A673 (cell line): ENCODE data around the gene XRCC1. TPM values are rescaled to one million over a fixed set of nuclear protein-coding genes. Genes with fewer than 3 reads are reported as not detected.
A peak's percentile ranks its signal among the peaks of the same experiment; 100 is the strongest.

ENCODE experiments used
- BruUV-seq: library from RNA; stranded (reverse); fragments of 400-500 nt; replicated peaks from 2 replicates; lab custom pipeline; 2021; lab: Mats Ljungman, UMichigan
- CTCF ChIA-PET: fragments of 300-600 bp; sonication (Branson Sonifier 250); formaldehyde crosslinking; loops from one replicate; lab custom pipeline; 2022; ENCODE audit warnings: antibody characterized with exemption; lab: Charles Lee
- POLR2A ChIA-PET: fragments of 300-600 bp; sonication (Branson Sonifier 250); formaldehyde crosslinking; loops from one replicate; lab custom pipeline; 2022; ENCODE audit warnings: antibody characterized with exemption; ENCODE audit not compliant: low non-redundant PET; lab: Charles Lee
- DNase-seq: peaks from one replicate; pipeline ENCODE4 v3.0.0-alpha.2; 2015; ENCODE audit warnings: low spot score
- H3K27ac ChIP-seq: fragments of 200-600 bp; sonication (generic); 2 replicates; pipeline ENCODE4 v1.5.1; 2016; ENCODE audit warnings: mixed run types, low read depth, mild to moderate bottlenecking, mixed read lengths, antibody characterized with exemption, low read length; ENCODE audit not compliant: poor library complexity, severe bottlenecking
- H3K27me3 ChIP-seq: fragments of 200-600 bp; sonication (generic); replicated peaks from 2 replicates; pipeline ENCODE4 v1.6.1; 2017; ENCODE audit warnings: mixed run types, low read depth, mild to moderate bottlenecking, mixed read lengths, antibody characterized with exemption, low read length; ENCODE audit not compliant: insufficient read depth, poor library complexity
- H3K36me3 ChIP-seq: fragments of 200-600 bp; sonication (generic); 2 replicates; pipeline ENCODE4 v1.6.1; 2016; ENCODE audit warnings: mixed run types, mild to moderate bottlenecking, mixed read lengths, antibody characterized with exemption, low read length; ENCODE audit not compliant: insufficient read depth, poor library complexity, severe bottlenecking
- H3K4me1 ChIP-seq: fragments of 200-600 bp; sonication (generic); 2 replicates; pipeline ENCODE4 v1.6.1; 2017; ENCODE audit warnings: mixed run types, mild to moderate bottlenecking, mixed read lengths, antibody characterized with exemption, low read length; ENCODE audit not compliant: insufficient read depth, poor library complexity, severe bottlenecking
- H3K4me3 ChIP-seq: fragments of 200-600 bp; sonication (generic); 2 replicates; pipeline ENCODE4 v1.5.1; 2016; ENCODE audit warnings: low read depth, mixed run types, mild to moderate bottlenecking, mixed read lengths, low read length; ENCODE audit not compliant: poor library complexity, severe bottlenecking
- H3K9me3 ChIP-seq: fragments of 200-600 bp; sonication (generic); 2 replicates; pipeline ENCODE4 v1.6.1; 2016; ENCODE audit warnings: mixed run types, low read depth, mild to moderate bottlenecking, mixed read lengths, antibody characterized with exemption, low read length; ENCODE audit not compliant: poor library complexity, severe bottlenecking
- CTCF ChIP-seq: fragments of 300-800, 200-600 bp; sonication (generic); conservative IDR thresholded peaks from 2 replicates; pipeline ENCODE4 v1.5.1; 2017; ENCODE audit warnings: low read depth, mild to moderate bottlenecking, antibody characterized with exemption, low read length, moderate library complexity, mixed read lengths
- EZH2 ChIP-seq: fragments of 200-600 bp; sonication (generic); IDR thresholded peaks from 2 replicates; pipeline ENCODE4 v1.6.1; 2017; ENCODE audit warnings: borderline replicate concordance, low read depth, mild to moderate bottlenecking, mixed read lengths, antibody characterized with exemption, low read length; ENCODE audit not compliant: poor library complexity, severe bottlenecking
- intact Hi-C: fragments of 100-400 bp; cut with micrococcal nuclease; formaldehyde crosslinking; loops from one replicate; pipeline ENCODE4 v1.10.0; 2022; ENCODE audit not compliant: unreplicated experiment
- total RNA-seq: library from RNA; stranded (reverse); gene quantifications from 2 replicates; pipeline ENCODE4 v1.2.3, GENCODE V29; 2021

XRCC1 gene
- total RNA-seq, 1 experiment from 2014 or later: 69.4 TPM

GRCh38 chr19:43594710-43595604 is 19.6 kb upstream of the XRCC1 start:
- no TSS peak for BruUV-seq
- peaks cover 27% of the 10 kb centered on the region for H3K36me3 ChIP-seq
- ChIA-PET POLR2A (interaction anchor here (0.8 kb wide), 2 partner anchors 40 to 450 kb away, joined by 5 read pairs; no protein-coding TSS in a partner anchor), CTCF (interaction anchor here (0.6 to 2.1 kb wide), 12 partner anchors 10 to 607 kb away, joined by 3 to 25 read pairs (median 5); no protein-coding TSS in a partner anchor)
- peak; percentile 80 for DNase-seq
- H3K4me1 ChIP-seq: peaks cover 12% of the 10 kb centered on the region
- peak overlapping the region; percentile 78 for H3K4me3 ChIP-seq
- intact Hi-C loops: loop anchor here (5.0 kb wide), 1 partner anchor 148 kb away; no protein-coding TSS in a partner anchor
- TF ChIP-seq EZH2 (no peak), CTCF (peak; percentile 91)
- H3K27me3 ChIP-seq: no peaks in the 10 kb centered on the region
- peak overlapping the region; percentile 88 for H3K27ac ChIP-seq
- H3K9me3 ChIP-seq: no peaks in the 10 kb centered on the region

- no TSS peak for BruUV-seq
- intact Hi-C loops: no loop called here
- no peak for DNase-seq
- TF ChIP-seq EZH2 (no peak), CTCF (no peak)
- ChIA-PET CTCF (interaction anchor here (0.6 to 2.1 kb wide), 12 partner anchors 9 to 607 kb away, joined by 3 to 25 read pairs (median 4); no protein-coding TSS in a partner anchor), POLR2A (interaction anchor here (0.8 kb wide), 1 partner anchor 39 kb away, joined by 5 read pairs; no protein-coding TSS in a partner anchor)
- peaks cover 12% of the 10 kb centered on the region for H3K4me1 ChIP-seq
- H3K4me3 ChIP-seq: peak overlapping the region; percentile 78
- no peak overlapping the region for H3K27ac ChIP-seq
- no peaks in the 10 kb centered on the region for H3K9me3 ChIP-seq
- peaks cover 20% of the 10 kb centered on the region for H3K36me3 ChIP-seq
- no peaks in the 10 kb centered on the region for H3K27me3 ChIP-seq
Measured at GRCh38 chr19:43594081-43594697, 18.9 kb upstream of the XRCC1 start.

- no peak for DNase-seq
- Histone ChIP-seq H3K27ac (no peak overlapping the region), H3K27me3 (no peaks in the 10 kb centered on the region), H3K4me1 (peaks cover 12% of the 10 kb centered on the region), H3K4me3 (no peak overlapping the region), H3K9me3 (no peaks in the 10 kb centered on the region), H3K36me3 (peaks cover 13% of the 10 kb centered on the region)
- ChIA-PET CTCF (no interaction called here), POLR2A (no interaction called here)
- intact Hi-C loops: no loop called here
- TF ChIP-seq CTCF (no peak), EZH2 (no peak)
- BruUV-seq: no TSS peak
Measured at GRCh38 chr19:43592800-43593350, 17.5 kb upstream of the XRCC1 start.
